H4 (cell line): ENCODE results near the gene ACE2. TPM values are rescaled to one million over a fixed set of nuclear protein-coding genes. Genes with fewer than 3 reads are reported as not detected.

Experiments
- DNase-seq: peaks from one replicate; pipeline ENCODE4 v3.0.0-alpha.2; 2015; ENCODE audit warnings: low spot score
- total RNA-seq: library from RNA; depleted of rRNA; stranded (reverse); fragments of >200 nt; shearing (Covaris generic); gene quantifications from 2 replicates; pipeline ENCODE4 v1.2.3, GENCODE V29; 2014

The ACE2 gene
- total RNA-seq, 1 experiment from 2014 or later: not detected

GRCh38 chrX:15576019-15576418 is 24.7 kb downstream of the ACE2 start:
- peak; percentile 49 for DNase-seq

- no peak for DNase-seq
Measured at GRCh38 chrX:15574017-15574416, 26.7 kb downstream of the ACE2 start.

- no peak for DNase-seq
Measured at GRCh38 chrX:15570145-15570544, 30.6 kb downstream of the ACE2 start.

GRCh38 chrX:15567886-15568616 is 32.7 kb downstream of the ACE2 start:
- DNase-seq: no peak

GRCh38 chrX:15567267-15567666 is 33.5 kb downstream of the ACE2 start:
- no peak for DNase-seq

- no peak for DNase-seq
Measured at GRCh38 chrX:15566244-15566643, 34.5 kb downstream of the ACE2 start.

- peak; percentile 65 for DNase-seq
Measured at GRCh38 chrX:15564981-15565579, 35.7 kb downstream of the ACE2 start.

GRCh38 chrX:15563056-15563455 is 37.7 kb downstream of the ACE2 start:
- DNase-seq: no peak

GRCh38 chrX:15560924-15561323 is 39.8 kb downstream of the ACE2 start:
- DNase-seq: no peak

GRCh38 chrX:15559227-15559626 is 41.5 kb downstream of the ACE2 start:
- no peak for DNase-seq

- DNase-seq: no peak
Measured at GRCh38 chrX:15549189-15550012, 51.4 kb downstream of the ACE2 start.

GRCh38 chrX:15547356-15547755 is 53.4 kb downstream of the ACE2 start:
- DNase-seq: no peak

GRCh38 chrX:15546745-15547144 is 54.0 kb downstream of the ACE2 start:
- DNase-seq: no peak

- no peak for DNase-seq
Measured at GRCh38 chrX:15530318-15530717, 70.4 kb downstream of the ACE2 start.

GRCh38 chrX:15529165-15529564 is 71.6 kb downstream of the ACE2 start:
- no peak for DNase-seq

- DNase-seq: no peak
Measured at GRCh38 chrX:15525664-15526416, 74.9 kb downstream of the ACE2 start.

GRCh38 chrX:15524417-15524816 is 76.3 kb downstream of the ACE2 start:
- peak; percentile 69 for DNase-seq

- DNase-seq: no peak
Measured at GRCh38 chrX:15523088-15523487, 77.7 kb downstream of the ACE2 start.

- DNase-seq: no peak
Measured at GRCh38 chrX:15522464-15522863, 78.3 kb downstream of the ACE2 start.

- DNase-seq: no peak
Measured at GRCh38 chrX:15515931-15516330, 84.8 kb downstream of the ACE2 start.

GRCh38 chrX:15514279-15514678 is 86.5 kb downstream of the ACE2 start:
- no peak for DNase-seq

- no peak for DNase-seq
Measured at GRCh38 chrX:15512401-15512965, 88.3 kb downstream of the ACE2 start.
